ENCODE measurements around the gene IPCEF1. TPM values are rescaled to one million over a fixed set of nuclear protein-coding genes. Genes with fewer than 3 reads are reported as not detected.
A peak's percentile ranks its signal among the peaks of the same experiment; 100 is the strongest.
"Not testable (repeated sequence)": the region's sequence is repeated elsewhere in the genome, so short reads cannot be mapped to it uniquely, and the experiment has no call there.

The IPCEF1 gene
- total RNA-seq, 4 donors from 2014 or later: 0.42 to 9.0 (median 3.1) TPM

DNA sequence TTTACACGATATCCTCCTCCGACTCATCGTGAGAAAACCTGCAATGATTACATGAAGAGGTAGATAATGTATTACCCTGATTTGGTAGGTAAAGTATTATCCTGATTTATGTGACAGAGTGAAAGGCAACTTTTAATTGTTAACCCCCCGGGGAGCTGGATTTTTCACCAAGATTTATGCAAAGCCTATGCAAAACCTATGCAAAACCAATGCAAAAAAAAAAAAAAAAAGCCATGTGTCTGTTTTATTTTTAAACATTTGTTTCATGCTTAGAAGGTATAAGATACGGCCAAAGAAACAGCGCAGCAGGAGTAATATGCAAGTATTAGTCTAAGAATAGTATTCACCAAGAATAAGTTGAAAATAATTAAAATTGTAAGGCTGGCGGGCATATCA lies 109.9 kb downstream of the IPCEF1 start:
- Histone ChIP-seq H3K36me3 (no peaks in the 10 kb centered on the region), H3K27me3 (no peaks in the 10 kb centered on the region), H3K4me3 (peak overlapping the region; percentile 22), H3K9me3 (no peaks in the 10 kb centered on the region), H3K4me1 (no peaks in the 10 kb centered on the region), H3K27ac (no peak overlapping the region)
- 67% methylated on average over 7 of the region's 7 CpGs for WGBS
- TF ChIP-seq, protein P1, sequence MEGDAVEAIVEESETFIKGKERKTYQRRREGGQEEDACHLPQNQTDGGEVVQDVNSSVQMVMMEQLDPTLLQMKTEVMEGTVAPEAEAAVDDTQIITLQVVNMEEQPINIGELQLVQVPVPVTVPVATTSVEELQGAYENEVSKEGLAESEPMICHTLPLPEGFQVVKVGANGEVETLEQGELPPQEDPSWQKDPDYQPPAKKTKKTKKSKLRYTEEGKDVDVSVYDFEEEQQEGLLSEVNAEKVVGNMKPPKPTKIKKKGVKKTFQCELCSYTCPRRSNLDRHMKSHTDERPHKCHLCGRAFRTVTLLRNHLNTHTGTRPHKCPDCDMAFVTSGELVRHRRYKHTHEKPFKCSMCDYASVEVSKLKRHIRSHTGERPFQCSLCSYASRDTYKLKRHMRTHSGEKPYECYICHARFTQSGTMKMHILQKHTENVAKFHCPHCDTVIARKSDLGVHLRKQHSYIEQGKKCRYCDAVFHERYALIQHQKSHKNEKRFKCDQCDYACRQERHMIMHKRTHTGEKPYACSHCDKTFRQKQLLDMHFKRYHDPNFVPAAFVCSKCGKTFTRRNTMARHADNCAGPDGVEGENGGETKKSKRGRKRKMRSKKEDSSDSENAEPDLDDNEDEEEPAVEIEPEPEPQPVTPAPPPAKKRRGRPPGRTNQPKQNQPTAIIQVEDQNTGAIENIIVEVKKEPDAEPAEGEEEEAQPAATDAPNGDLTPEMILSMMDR (IDR thresholded peaks at IDR 0.05): no peak
- TF ChIP-seq POLR2AphosphoS5 (IDR thresholded peaks at IDR 0.05) (no peak), POLR2A (IDR thresholded peaks at IDR 0.05) (no peak), EP300 (IDR thresholded peaks at IDR 0.05) (no peak)
- DNase-seq (ENCODE audit: low spot score in 2 of 2): no peak

DNA sequence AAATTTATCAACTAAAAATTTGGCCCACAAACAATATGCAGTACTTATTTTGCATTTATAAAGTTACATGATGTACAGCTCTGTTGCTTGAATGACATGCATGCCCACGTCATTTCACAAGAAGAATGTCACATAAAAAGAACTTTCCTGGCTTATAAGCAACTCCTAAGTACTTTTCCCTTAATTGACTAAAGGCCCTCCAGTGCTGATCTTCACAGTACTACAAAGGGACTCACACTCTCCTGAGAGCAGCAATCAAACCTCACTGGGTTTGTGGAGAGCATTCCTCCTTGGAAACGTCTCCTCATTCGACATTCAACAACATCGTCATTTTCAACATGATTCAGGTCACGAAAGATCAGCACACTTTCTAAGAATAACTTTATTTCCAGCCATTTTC lies 111.1 kb downstream of the IPCEF1 start:
- Histone ChIP-seq H3K4me3 (no peak overlapping the region), H3K27ac (no peak overlapping the region)

DNA sequence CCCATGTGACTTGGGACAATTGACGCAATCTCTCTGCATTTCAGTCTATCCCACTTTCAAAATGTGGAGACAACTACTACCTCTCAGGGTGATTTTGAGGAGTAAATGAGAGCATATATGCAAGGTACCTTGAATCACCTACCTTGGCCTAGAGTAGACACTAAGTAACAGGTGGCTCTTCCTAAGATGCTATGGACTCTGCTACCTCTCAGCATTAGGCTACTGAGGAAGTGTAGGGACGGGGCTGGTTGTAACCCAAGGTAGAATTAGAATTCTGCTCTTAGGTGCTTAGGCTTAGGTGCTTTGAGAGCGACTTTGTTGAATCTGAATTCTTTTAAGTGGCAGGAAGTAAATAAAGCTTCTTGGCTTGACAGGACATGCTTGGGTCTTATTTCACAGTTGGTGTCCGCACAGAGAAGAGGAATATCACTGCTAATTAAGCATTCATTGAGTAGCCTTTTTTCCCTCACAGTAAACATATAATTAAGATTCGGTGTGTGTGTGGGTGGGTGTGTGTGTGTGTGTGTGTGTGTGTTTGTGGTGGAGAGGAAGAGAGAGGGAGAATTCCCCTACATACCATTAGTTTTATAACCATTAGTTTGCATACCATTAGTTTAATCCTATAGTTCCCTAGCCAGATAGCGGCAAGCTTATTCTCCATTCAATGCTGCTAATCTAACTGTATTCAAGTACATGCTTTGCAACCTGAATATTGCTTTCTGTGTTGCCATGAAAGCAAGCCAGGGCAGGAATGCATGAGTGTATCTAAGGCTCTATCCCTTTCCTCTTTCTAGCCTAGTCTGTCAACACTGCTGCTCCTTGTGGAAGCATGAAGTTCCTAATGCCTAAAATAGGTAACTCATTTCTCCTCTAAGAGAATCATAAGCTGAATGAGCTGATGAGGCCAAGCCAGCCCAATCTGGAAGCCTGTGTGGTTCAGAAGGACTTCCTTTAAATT lies 112.5 kb downstream of the IPCEF1 start:
- no peaks in the 10 kb centered on the region for H3K4me1 ChIP-seq
- H3K36me3 ChIP-seq: no peaks in the 10 kb centered on the region
- TF ChIP-seq POLR2AphosphoS5 (IDR thresholded peaks at IDR 0.05): no peak
- TF ChIP-seq, protein P1 (IDR thresholded peaks at IDR 0.05): no peak
- TF ChIP-seq POLR2A (IDR thresholded peaks at IDR 0.05): no peak
- no peak for TF ChIP-seq EP300 (IDR thresholded peaks at IDR 0.05)
- H3K27ac ChIP-seq: no peak overlapping the region
- H3K9me3 ChIP-seq: no peaks in the 10 kb centered on the region
- no peak overlapping the region for H3K4me3 ChIP-seq
- DNase-seq (ENCODE audit: low spot score in 2 of 2): no peak
- 66% methylated on average over 6 of the region's 6 CpGs for WGBS
- H3K27me3 ChIP-seq: no peaks in the 10 kb centered on the region

More for the DNA sequence above, 111.1 kb downstream of the IPCEF1 start:
- TF ChIP-seq POLR2A (IDR thresholded peaks at IDR 0.05): no peak
- TF ChIP-seq, protein P1 (IDR thresholded peaks at IDR 0.05): no peak
- TF ChIP-seq EP300 (IDR thresholded peaks at IDR 0.05): no peak
- TF ChIP-seq POLR2AphosphoS5 (IDR thresholded peaks at IDR 0.05): no peak
- 67% methylated on average over 5 of the region's 5 CpGs for WGBS
- H3K9me3 ChIP-seq: no peaks in the 10 kb centered on the region
- H3K36me3 ChIP-seq: no peaks in the 10 kb centered on the region
- H3K4me1 ChIP-seq: no peaks in the 10 kb centered on the region
- H3K27me3 ChIP-seq: no peaks in the 10 kb centered on the region
- no peak for DNase-seq (ENCODE audit: low spot score in 2 of 2)

DNA sequence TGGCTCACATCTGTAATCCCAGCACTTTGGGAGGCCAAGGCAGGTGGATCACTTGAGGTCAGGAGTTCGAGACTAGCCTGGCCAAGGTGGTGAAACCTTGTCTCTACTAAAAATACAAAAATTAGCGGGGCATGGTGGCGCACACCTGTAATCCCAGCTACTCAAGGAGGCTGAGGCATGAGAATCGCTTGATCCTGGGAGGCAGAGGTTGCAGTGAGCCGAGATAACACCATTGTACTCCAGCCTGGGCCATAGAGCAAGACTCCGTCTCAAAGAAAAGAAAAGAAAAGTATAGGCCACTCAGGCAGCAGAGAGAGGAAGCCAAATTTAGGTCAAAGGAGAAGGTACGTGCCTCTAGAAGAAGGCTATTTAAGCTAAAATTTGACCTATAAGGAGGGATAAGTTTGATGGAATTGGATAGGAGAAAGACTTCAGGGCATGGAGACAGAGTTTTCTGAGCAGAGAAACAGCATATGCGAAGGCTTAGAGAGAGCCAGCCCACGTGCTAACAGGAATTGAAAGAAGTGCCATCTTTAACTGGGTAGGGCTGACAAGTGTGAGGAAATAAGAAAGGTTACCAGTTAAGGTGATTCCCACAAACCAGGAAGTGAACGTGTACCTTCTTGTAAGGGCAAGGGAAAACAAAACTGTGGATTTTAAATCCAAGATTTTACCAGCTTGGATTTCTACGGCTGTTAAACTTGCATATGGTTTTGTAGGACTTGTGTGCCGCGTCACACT lies 113.8 kb downstream of the IPCEF1 start:
- TF ChIP-seq POLR2A (IDR thresholded peaks at IDR 0.05) (no peak), POLR2AphosphoS5 (IDR thresholded peaks at IDR 0.05) (no peak), EP300 (IDR thresholded peaks at IDR 0.05) (no peak)
- TF ChIP-seq, protein P1 (IDR thresholded peaks at IDR 0.05): no peak
- Histone ChIP-seq H3K4me1 (no peaks in the 10 kb centered on the region), H3K9me3 (no peaks in the 10 kb centered on the region), H3K4me3 (no peak overlapping the region), H3K27me3 (no peaks in the 10 kb centered on the region), H3K36me3 (no peaks in the 10 kb centered on the region), H3K27ac (no peak overlapping the region)
- WGBS: 85% methylated on average over 13 of the region's 13 CpGs
- DNase-seq (ENCODE audit: low spot score in 2 of 2): no peak

DNA sequence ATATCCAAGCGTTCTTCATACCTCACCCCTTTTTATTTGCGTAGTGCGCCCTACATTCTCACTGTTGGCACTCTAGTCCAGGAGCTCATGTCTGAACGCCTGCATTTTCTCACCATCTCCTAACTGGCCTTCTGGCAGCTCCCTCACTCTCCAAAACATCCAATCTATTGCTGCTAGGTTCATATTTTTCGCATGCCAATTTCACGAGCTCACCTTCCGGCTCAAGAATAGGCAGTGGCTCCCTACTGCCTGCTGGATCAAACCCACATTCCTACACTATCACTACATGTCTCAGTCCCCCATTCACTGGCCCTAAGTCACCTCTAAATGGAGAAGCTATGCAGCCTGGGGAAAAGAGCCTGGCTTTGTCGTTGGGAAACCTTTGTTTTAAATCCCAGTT lies 115.0 kb downstream of the IPCEF1 start:
- TF ChIP-seq POLR2AphosphoS5 (IDR thresholded peaks at IDR 0.05): no peak
- TF ChIP-seq, protein P1 (IDR thresholded peaks at IDR 0.05): no peak
- TF ChIP-seq POLR2A (IDR thresholded peaks at IDR 0.05): no peak
- TF ChIP-seq EP300 (IDR thresholded peaks at IDR 0.05): no peak
- no peaks in the 10 kb centered on the region for H3K4me1 ChIP-seq

DNA sequence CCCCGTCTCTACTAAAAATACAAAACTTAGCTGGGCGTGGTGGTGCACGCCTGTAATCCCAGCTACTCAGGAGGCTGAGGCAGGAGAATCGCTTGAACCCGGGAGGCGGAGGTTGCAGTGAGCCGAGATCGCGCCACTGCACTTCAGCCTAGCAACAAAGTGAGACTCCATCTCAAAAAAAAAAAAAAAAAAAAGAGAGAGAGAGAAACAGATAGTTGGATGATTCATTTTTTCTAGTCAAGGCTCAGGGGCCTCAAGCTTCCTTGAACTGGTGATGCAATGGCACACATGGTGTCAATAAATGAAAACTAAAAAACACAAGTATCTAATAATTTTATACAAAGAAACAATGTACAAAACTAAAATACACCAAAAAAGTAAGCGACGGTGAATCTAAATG lies 115.5 kb downstream of the IPCEF1 start:
- not testable (repeated sequence) for H3K27ac ChIP-seq; H3K36me3 ChIP-seq; H3K4me1 ChIP-seq; H3K4me3 ChIP-seq; H3K9me3 ChIP-seq; DNase-seq (ENCODE audit: low spot score in 2 of 2); H3K27me3 ChIP-seq
- WGBS: 95% methylated on average over 11 of the region's 11 CpGs

More for the DNA sequence above, 115.0 kb downstream of the IPCEF1 start:
- Histone ChIP-seq H3K36me3 (no peaks in the 10 kb centered on the region), H3K9me3 (no peaks in the 10 kb centered on the region), H3K27ac (no peak overlapping the region), H3K27me3 (no peaks in the 10 kb centered on the region), H3K4me3 (no peak overlapping the region)
- 87% methylated on average over 8 of the region's 8 CpGs for WGBS
- no peak for DNase-seq (ENCODE audit: low spot score in 2 of 2)

Measured in suprapubic skin (tissue), 4 donors.